GM21367 (cell line): Measurements from ENCODE around the gene SUGCT.
A peak's percentile ranks its signal among the peaks of the same experiment; 100 is the strongest.

ENCODE experiments used
- ATAC-seq: cut with Tn5 transposase; IDR thresholded peaks from one replicate; pipeline ENCODE4 v1.9.1; 2021; ENCODE audit not compliant: unreplicated experiment

The SUGCT gene

GRCh38 chr7:40709062-40709964 lies 574.5 kb downstream of the SUGCT start:
- ATAC-seq, result peak; percentile 93

GRCh38 chr7:40711706-40712105 lies 576.9 kb downstream of the SUGCT start:
- ATAC-seq, result no peak

- ATAC-seq, result no peak
These were observed 579.7 kb downstream of the SUGCT start for GRCh38 chr7:40714363-40715052.

- ATAC-seq, result no peak
These were observed 580.2 kb downstream of the SUGCT start for GRCh38 chr7:40715053-40715430.

- ATAC-seq, result no peak
These were observed 581.2 kb downstream of the SUGCT start for GRCh38 chr7:40716052-40716451.

- ATAC-seq, result peak; percentile 75
These were observed 582.4 kb downstream of the SUGCT start for GRCh38 chr7:40717242-40717641.

GRCh38 chr7:40720416-40720815 lies 585.6 kb downstream of the SUGCT start:
- no peak for ATAC-seq

GRCh38 chr7:40721342-40721949 lies 586.6 kb downstream of the SUGCT start:
- no peak for ATAC-seq

- ATAC-seq, result no peak
These were observed 587.4 kb downstream of the SUGCT start for GRCh38 chr7:40722242-40722641.

- ATAC-seq, result no peak
These were observed 589.0 kb downstream of the SUGCT start for GRCh38 chr7:40723829-40724228.

- no peak for ATAC-seq
These were observed 591.8 kb downstream of the SUGCT start for GRCh38 chr7:40726559-40726958.

- ATAC-seq, result no peak
These were observed 598.3 kb downstream of the SUGCT start for GRCh38 chr7:40733114-40733513.

- no peak for ATAC-seq
These were observed 598.8 kb downstream of the SUGCT start for GRCh38 chr7:40733578-40733977.

GRCh38 chr7:40739257-40739656 lies 604.5 kb downstream of the SUGCT start:
- ATAC-seq, result no peak

- ATAC-seq, result no peak
These were observed 607.5 kb downstream of the SUGCT start for GRCh38 chr7:40742270-40742669.

GRCh38 chr7:40746841-40747556 lies 612.2 kb downstream of the SUGCT start:
- no peak for ATAC-seq

- ATAC-seq, result no peak
These were observed 613.1 kb downstream of the SUGCT start for GRCh38 chr7:40747856-40748255.

GRCh38 chr7:40749877-40750276 lies 615.1 kb downstream of the SUGCT start:
- no peak for ATAC-seq

GRCh38 chr7:40753455-40753854 lies 618.6 kb downstream of the SUGCT start:
- ATAC-seq, result no peak

GRCh38 chr7:40755438-40755837 lies 620.6 kb downstream of the SUGCT start:
- no peak for ATAC-seq

- ATAC-seq, result no peak
These were observed 622.3 kb downstream of the SUGCT start for GRCh38 chr7:40757109-40757508.
